GM23248 (cell line): ENCODE measurements around the gene MYH9. TPM values are rescaled to one million over a fixed set of nuclear protein-coding genes. Genes with fewer than 3 reads are reported as not detected.
A peak's percentile ranks its signal among the peaks of the same experiment; 100 is the strongest.

ENCODE experiments used
- DNase-seq: peaks from one replicate; pipeline ENCODE4 v3.0.0-alpha.2; 2015
- H2AFZ ChIP-seq: fragments of 200-600 bp; sonication (generic); 2 replicates; pipeline ENCODE4 v1.6.1; 2016; ENCODE audit warnings: antibody characterized with exemption
- H3F3A ChIP-seq: fragments of 200-600 bp; sonication (generic); 2 replicates; pipeline ENCODE4 v1.6.1; 2016; ENCODE audit warnings: mild to moderate bottlenecking, antibody characterized with exemption, mixed run types; ENCODE audit not compliant: insufficient read depth
- H3K27ac ChIP-seq: fragments of 200-600 bp; sonication (generic); 2 replicates; pipeline ENCODE4 v1.5.1; 2016; ENCODE audit warnings: mild to moderate bottlenecking
- H3K27me3 ChIP-seq: fragments of 200-600 bp; sonication (generic); replicated peaks from 2 replicates; pipeline ENCODE4 v1.6.1; 2016; ENCODE audit warnings: mild to moderate bottlenecking; ENCODE audit not compliant: insufficient read depth
- H3K36me3 ChIP-seq: fragments of 200-600 bp; sonication (generic); 2 replicates; pipeline ENCODE4 v1.6.1; 2016; ENCODE audit warnings: low read depth, mild to moderate bottlenecking
- H3K4me1 ChIP-seq: fragments of 200-600 bp; sonication (generic); 2 replicates; pipeline ENCODE4 v1.6.1; 2016; ENCODE audit warnings: mild to moderate bottlenecking; ENCODE audit not compliant: insufficient read depth
- H3K4me2 ChIP-seq: fragments of 200-600 bp; sonication (generic); one replicate; pipeline ENCODE4 v1.6.1; 2016; ENCODE audit warnings: mild to moderate bottlenecking; ENCODE audit not compliant: unreplicated experiment
- H3K4me3 ChIP-seq: fragments of 200-600 bp; sonication (generic); 2 replicates; pipeline ENCODE4 v1.5.1; 2016; ENCODE audit warnings: mild to moderate bottlenecking
- H3K79me2 ChIP-seq: fragments of 200-600 bp; sonication (generic); 2 replicates; pipeline ENCODE4 v1.6.1; 2016; ENCODE audit warnings: mild to moderate bottlenecking; ENCODE audit not compliant: insufficient read depth
- H3K9ac ChIP-seq: fragments of 200-600 bp; sonication (generic); 2 replicates; pipeline ENCODE4 v1.6.1; 2016; ENCODE audit warnings: mild to moderate bottlenecking
- H3K9me2 ChIP-seq: fragments of 200-600 bp; sonication (generic); 2 replicates; pipeline ENCODE4 v1.6.1; 2016; ENCODE audit warnings: mixed run types, mild to moderate bottlenecking, moderate library complexity; ENCODE audit not compliant: insufficient read depth
- H3K9me3 ChIP-seq: fragments of 200-600 bp; sonication (generic); one replicate; pipeline ENCODE4 v1.6.1; 2017; ENCODE audit warnings: low read depth
- H4K20me1 ChIP-seq: fragments of 200-600 bp; sonication (generic); 2 replicates; pipeline ENCODE4 v1.6.0; 2016; ENCODE audit not compliant: insufficient read depth
- EZH2 ChIP-seq: fragments of 200-600 bp; sonication (generic); IDR thresholded peaks from 2 replicates; pipeline ENCODE4 v1.6.1; 2018; ENCODE audit warnings: antibody characterized with exemption, mild to moderate bottlenecking; ENCODE audit not compliant: insufficient read depth, poor library complexity, severe bottlenecking
- EZH2phosphoT487 ChIP-seq: fragments of 200-600 bp; sonication (generic); IDR thresholded peaks from 2 replicates; pipeline ENCODE4 v1.6.1; 2018; ENCODE audit warnings: antibody characterized with exemption, moderate library complexity, mild to moderate bottlenecking, low read depth; ENCODE audit not compliant: insufficient read depth
- WGBS, 2 experiments: methylation state at CpG; one replicate each; pipeline ENCODE4 v1.1.6; 2015 to 2017; ENCODE audit warnings: low lambda C conversion rate in 2 of 2, low coverage in 1 of 2; ENCODE audit errors: missing lambda C conversion rate in 2 of 2; 5-methylcytosine and 5-hydroxymethylcytosine counted together
- in situ Hi-C: fragments of 300-500 bp; cut with MboI; formaldehyde crosslinking; loops from 2 replicates; pipeline ENCODE4 v1.15.0; 2020
- polyA plus RNA-seq: library from polyadenylated mRNA; unstranded; fragments of >200 nt; fragmentation: Nextera tagmentation; extraction: Ambion mirVana; gene quantifications from 2 replicates; pipeline ENCODE4 v1.2.1, GENCODE V29; 2016
- total RNA-seq: library from RNA; depleted of rRNA; stranded (reverse); fragments of >200 nt; shearing (Covaris generic); gene quantifications from 2 replicates; pipeline ENCODE4 v1.2.3, GENCODE V29; 2014

The MYH9 gene
- total and polyA plus RNA-seq, 2 experiments from 2014 or later, result 287 to 420 TPM

- peak overlapping the region; percentile 80 for H3K27ac ChIP-seq
- in situ Hi-C loops, result no loop called here
- H3K4me3 ChIP-seq, result no peak overlapping the region
- H3K4me2 ChIP-seq, result peak overlapping the region; percentile 5
- H3K9ac ChIP-seq, result no peak overlapping the region
- no peak overlapping the region for H2AFZ ChIP-seq
- no peak for DNase-seq
- no peaks in the 10 kb centered on the region for H3K27me3 ChIP-seq
- peaks cover 83% of the 10 kb centered on the region for H3F3A ChIP-seq
- TF ChIP-seq EZH2, result no peak
- TF ChIP-seq EZH2phosphoT487, result no peak
- peaks cover 31% of the 10 kb centered on the region for H4K20me1 ChIP-seq
- peaks cover 97% of the 10 kb centered on the region for H3K4me1 ChIP-seq
- WGBS, 2 experiments, result 75 to 79% methylated on average over 10 of the region's 10 CpGs
- no peaks in the 10 kb centered on the region for H3K9me3 ChIP-seq
- H3K9me2 ChIP-seq, result no peaks in the 10 kb centered on the region
- H3K36me3 ChIP-seq, result no peaks in the 10 kb centered on the region
- peaks cover 100% of the 10 kb centered on the region for H3K79me2 ChIP-seq
Measured at GRCh38 chr22:36366291-36366708, 21.5 kb downstream of the MYH9 start.

GRCh38 chr22:36365020-36365411 lies 22.8 kb downstream of the MYH9 start:
- Histone ChIP-seq H3K79me2 (peaks cover 100% of the 10 kb centered on the region), H3K9ac (peak overlapping the region; percentile 47), H3K36me3 (no peaks in the 10 kb centered on the region), H3F3A (peaks cover 77% of the 10 kb centered on the region), H3K27me3 (no peaks in the 10 kb centered on the region), H3K27ac (peak overlapping the region; percentile 80), H2AFZ (no peak overlapping the region), H3K9me3 (no peaks in the 10 kb centered on the region), H3K4me3 (no peak overlapping the region), H3K4me2 (peak overlapping the region; percentile 53), H4K20me1 (peaks cover 22% of the 10 kb centered on the region), H3K4me1 (peaks cover 93% of the 10 kb centered on the region), H3K9me2 (no peaks in the 10 kb centered on the region)
- TF ChIP-seq EZH2, result no peak
- TF ChIP-seq EZH2phosphoT487, result no peak
- WGBS, 2 experiments, result 1 to 3% methylated on average over 9 of the region's 9 CpGs
- peak; percentile 97 for DNase-seq
- in situ Hi-C loops, result no loop called here

- in situ Hi-C loops, result no loop called here
- DNase-seq, result peak; percentile 54
- Histone ChIP-seq H3K9me3 (no peaks in the 10 kb centered on the region), H4K20me1 (peaks cover 19% of the 10 kb centered on the region), H3K36me3 (no peaks in the 10 kb centered on the region), H3K4me1 (peaks cover 92% of the 10 kb centered on the region), H2AFZ (no peak overlapping the region), H3F3A (peaks cover 74% of the 10 kb centered on the region), H3K4me2 (peak overlapping the region; percentile 53), H3K27me3 (no peaks in the 10 kb centered on the region), H3K4me3 (no peak overlapping the region), H3K27ac (peak overlapping the region; percentile 80), H3K9ac (peak overlapping the region; percentile 37; the same call in 1 of the 2 replicates), H3K9me2 (no peaks in the 10 kb centered on the region), H3K79me2 (peaks cover 100% of the 10 kb centered on the region)
- TF ChIP-seq EZH2 (no peak), EZH2phosphoT487 (no peak)
- 82 to 88% methylated on average over 7 of the region's 7 CpGs for WGBS, 2 experiments
Measured at GRCh38 chr22:36364255-36365019, 23.3 kb downstream of the MYH9 start.

GRCh38 chr22:36363349-36363981 lies 24.3 kb downstream of the MYH9 start:
- no peaks in the 10 kb centered on the region for H3K9me2 ChIP-seq
- no peaks in the 10 kb centered on the region for H3K27me3 ChIP-seq
- no peaks in the 10 kb centered on the region for H3K9me3 ChIP-seq
- H3K79me2 ChIP-seq, result peaks cover 100% of the 10 kb centered on the region
- TF ChIP-seq EZH2phosphoT487, result no peak
- TF ChIP-seq EZH2, result no peak
- no peaks in the 10 kb centered on the region for H3K36me3 ChIP-seq
- H4K20me1 ChIP-seq, result peaks cover 24% of the 10 kb centered on the region
- H3K4me3 ChIP-seq, result no peak overlapping the region
- peak overlapping the region; percentile 80 for H3K27ac ChIP-seq
- in situ Hi-C loops, result no loop called here
- no peak overlapping the region for H3K9ac ChIP-seq
- H3K4me2 ChIP-seq, result peak overlapping the region; percentile 46
- peaks cover 82% of the 10 kb centered on the region for H3F3A ChIP-seq
- peaks cover 92% of the 10 kb centered on the region for H3K4me1 ChIP-seq
- H2AFZ ChIP-seq, result no peak overlapping the region
- 82 to 88% methylated on average over 4 of the region's 4 CpGs for WGBS, 2 experiments
- no peak for DNase-seq
